Peyer's patch (tissue), 4 donors: Measurements from ENCODE around the gene SLC39A3.

Source experiments
- POLR2A ChIP-seq, 2 donors: fragments of 450-650 bp; IDR thresholded peaks; one replicate each; pipeline ENCODE4 v1.5.1; 2017; ENCODE audit warnings: antibody characterized with exemption in 2 of 2, mild to moderate bottlenecking in 2 of 2, moderate library complexity in 2 of 2
- TF ChIP-seq, protein P1 (sequence below), 6 experiments: fragments of 450-650 bp in 4 of 6; fragments of 200-600 bp in 2 of 6; sonication (generic) in 1 of 6; IDR thresholded peaks; one replicate each; pipeline ENCODE4 v1.5.1; 2017 to 2019; ENCODE audit warnings: antibody characterized with exemption in 6 of 6, mild to moderate bottlenecking in 3 of 6, moderate library complexity in 1 of 6

DNA sequence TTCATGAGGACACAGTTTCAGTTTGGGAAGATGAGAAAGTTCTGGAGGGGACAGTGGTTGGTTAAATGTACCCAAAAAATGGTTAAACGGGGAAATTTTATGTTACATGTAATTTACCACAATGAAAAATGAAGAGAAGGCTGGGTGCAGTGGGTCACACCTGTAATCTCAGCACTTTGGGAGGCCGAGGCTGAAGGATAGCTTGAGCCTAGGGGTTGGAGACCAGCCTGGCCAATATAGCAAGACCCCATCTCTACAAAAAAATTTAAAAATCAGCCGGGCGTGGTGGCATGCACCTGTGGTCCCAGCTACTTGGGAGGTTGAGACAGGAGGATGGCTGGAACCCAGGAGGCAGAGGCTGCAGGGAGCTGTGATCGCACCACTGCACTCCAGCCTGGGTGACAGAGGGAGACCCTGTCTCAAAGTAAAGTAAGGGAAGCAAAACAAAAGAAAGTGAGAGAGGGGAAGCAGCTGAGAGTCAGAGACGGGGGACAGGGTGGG lies 54.6 kb downstream of the SLC39A3 start:
- TF ChIP-seq, protein P1, sequence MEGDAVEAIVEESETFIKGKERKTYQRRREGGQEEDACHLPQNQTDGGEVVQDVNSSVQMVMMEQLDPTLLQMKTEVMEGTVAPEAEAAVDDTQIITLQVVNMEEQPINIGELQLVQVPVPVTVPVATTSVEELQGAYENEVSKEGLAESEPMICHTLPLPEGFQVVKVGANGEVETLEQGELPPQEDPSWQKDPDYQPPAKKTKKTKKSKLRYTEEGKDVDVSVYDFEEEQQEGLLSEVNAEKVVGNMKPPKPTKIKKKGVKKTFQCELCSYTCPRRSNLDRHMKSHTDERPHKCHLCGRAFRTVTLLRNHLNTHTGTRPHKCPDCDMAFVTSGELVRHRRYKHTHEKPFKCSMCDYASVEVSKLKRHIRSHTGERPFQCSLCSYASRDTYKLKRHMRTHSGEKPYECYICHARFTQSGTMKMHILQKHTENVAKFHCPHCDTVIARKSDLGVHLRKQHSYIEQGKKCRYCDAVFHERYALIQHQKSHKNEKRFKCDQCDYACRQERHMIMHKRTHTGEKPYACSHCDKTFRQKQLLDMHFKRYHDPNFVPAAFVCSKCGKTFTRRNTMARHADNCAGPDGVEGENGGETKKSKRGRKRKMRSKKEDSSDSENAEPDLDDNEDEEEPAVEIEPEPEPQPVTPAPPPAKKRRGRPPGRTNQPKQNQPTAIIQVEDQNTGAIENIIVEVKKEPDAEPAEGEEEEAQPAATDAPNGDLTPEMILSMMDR (IDR thresholded peaks at IDR 0.05): no peak
- no peak for TF ChIP-seq POLR2A (IDR thresholded peaks at IDR 0.05)
